ENCODE results near the gene TNMD. TPM values are rescaled to one million over a fixed set of nuclear protein-coding genes. Genes with fewer than 3 reads are reported as not detected.

The TNMD gene
- total and polyA plus RNA-seq, 2 of the 8 experiments (the other 6 are each of a cell fraction or from before 2014, with no cell fraction given) = 1.4 to 2.1 TPM

GRCh38 chrX:100643212-100643611 lies 58.5 kb downstream of the TNMD start:
- H4K8ac ChIP-seq (ENCODE audit: extremely low read depth, insufficient read depth, low read length) = no peak overlapping the region
- no peak overlapping the region for H2BK12ac ChIP-seq (ENCODE audit: low read depth, low read length)
- 92% methylated on average over 10 of the region's 11 CpGs; no CpG with 5 or more reads in 1 of the 2 experiments for WGBS, 2 experiments (ENCODE audit: extremely low coverage in 1 of 2, insufficient coverage in 1 of 2, insufficient read length in 1 of 2, insufficient replicate concordance in 2 of 2, low coverage in 1 of 2, low lambda C conversion rate in 2 of 2, missing lambda C conversion rate in 1 of 2)
- no peak overlapping the region for H2AFZ ChIP-seq (ENCODE audit: low read length)
- H3K4me2 ChIP-seq (ENCODE audit: insufficient read depth in 1 of 2, low read depth in 2 of 2, low read length in 2 of 2) = no peak overlapping the region
- H3K4ac ChIP-seq (replicated peaks; ENCODE audit: insufficient read length, low read depth, low read length) = no peak overlapping the region
- H3K23me2 ChIP-seq (ENCODE audit: low read depth, low read length) = no peaks in the 10 kb centered on the region
- ChIA-PET POLR2A (ENCODE audit: partially characterized antibody) (interaction anchor here (1.0 kb wide), 1 partner anchor 11 kb away, joined by 3 read pairs; no protein-coding TSS in a partner anchor), CTCF (ENCODE audit: partially characterized antibody) (interaction anchor here (0.6 to 2.1 kb wide), 4 partner anchors 8 to 195 kb away, joined by 3 to 7 read pairs (median 3); no protein-coding TSS in a partner anchor)
- no peak overlapping the region for H2BK5ac ChIP-seq (ENCODE audit: low read depth, low read length)
- H4K20me1 ChIP-seq (replicated peaks in 1 of 2; ENCODE audit: control insufficient read depth in 1 of 2, insufficient read depth in 2 of 2, low read length in 2 of 2) = no peaks in the 10 kb centered on the region
- H2BK15ac ChIP-seq (ENCODE audit: low read length) = no peak overlapping the region
- H3K27ac ChIP-seq (ENCODE audit: low read depth, low read length) = no peak overlapping the region
- H3K79me1 ChIP-seq (ENCODE audit: low read depth, low read length) = no peaks in the 10 kb centered on the region
- H3K36me3 ChIP-seq (ENCODE audit: control insufficient read depth in 2 of 4, insufficient read depth in 4 of 4, low read length in 3 of 4) = no peaks in the 10 kb centered on the region
- no peak for DNase-seq (ENCODE audit: low read depth in 1 of 2, low spot score in 2 of 2)
- no peak overlapping the region for H3K4me3 ChIP-seq (ENCODE audit: extremely low read depth in 1 of 4, insufficient read depth in 2 of 4, low read depth in 3 of 4, low read length in 4 of 4)
- no peak overlapping the region for H3K56ac ChIP-seq (replicated peaks; ENCODE audit: insufficient read length, low read depth, low read length)
- peaks cover 0 to 10% (median 0%) of the 10 kb centered on the region in 4 experiments; a peak in 1 of 7 replicates for H3K4me1 ChIP-seq (replicated peaks in 1 of 4; ENCODE audit: control insufficient read depth in 3 of 4, insufficient read depth in 4 of 4, low read length in 3 of 4)
- no peak overlapping the region for H2BK20ac ChIP-seq (ENCODE audit: low read length)
- no peaks in the 10 kb centered on the region for H3K27me3 ChIP-seq (replicated peaks in 1 of 4; ENCODE audit: control insufficient read depth in 3 of 4, extremely low read depth in 1 of 4, insufficient read depth in 3 of 4, low read length in 3 of 4)
- H3K18ac ChIP-seq (ENCODE audit: extremely low read depth, low read length) = no peak overlapping the region
- H3K9me3 ChIP-seq (ENCODE audit: insufficient read depth in 2 of 2, low read depth in 1 of 2, low read length in 1 of 2) = no peaks in the 10 kb centered on the region
- no peak overlapping the region for H2AK5ac ChIP-seq (ENCODE audit: low read depth, low read length)
- no peak overlapping the region for H4K91ac ChIP-seq (replicated peaks; ENCODE audit: insufficient read length, low read length)
- no peak overlapping the region for H3K14ac ChIP-seq (ENCODE audit: insufficient read length)
- H3K23ac ChIP-seq (ENCODE audit: insufficient read length) = no peak overlapping the region
- H2BK120ac ChIP-seq (replicated peaks; ENCODE audit: low read depth, low read length) = no peak overlapping the region
- no peak overlapping the region for H3K9ac ChIP-seq (replicated peaks in 1 of 4; ENCODE audit: extremely low read depth in 1 of 4, low read depth in 3 of 4, low read length in 3 of 4)
- no peaks in the 10 kb centered on the region for H3K79me2 ChIP-seq (ENCODE audit: control insufficient read depth in 1 of 2, insufficient read depth in 2 of 2, low read length in 2 of 2)
- H4K5ac ChIP-seq (ENCODE audit: insufficient read length, low read depth, low read length) = no peak overlapping the region
- no peak for FAIRE-seq
- TF ChIP-seq ATF2 (IDR thresholded peaks at IDR 0.05; ENCODE audit: low read length) (no peak), HDAC2 (IDR thresholded peaks at IDR 0.05; ENCODE audit: borderline replicate concordance in 1 of 2, low read depth in 2 of 2, low read length in 2 of 2) (no peak), PHF8 (conservative IDR thresholded peaks at IDR 0.05; ENCODE audit: low read depth, low read length) (no peak), GTF2F1 (IDR thresholded peaks at IDR 0.05; ENCODE audit: borderline replicate concordance, low read depth, low read length) (no peak), HDAC6 (IDR thresholded peaks at IDR 0.05; ENCODE audit: low read depth, low read length) (no peak), EP300 (IDR thresholded peaks at IDR 0.05; ENCODE audit: borderline replicate concordance in 1 of 2, low read depth in 2 of 2, low read length in 2 of 2) (no peak), CTCF (IDR thresholded peaks at IDR 0.05; ENCODE audit: control extremely low read depth in 1 of 3, insufficient read depth in 1 of 3, low read depth in 1 of 3, low read length in 3 of 3) (no peak), KDM4A (IDR thresholded peaks at IDR 0.05; ENCODE audit: low read depth, low read length, severe bottlenecking) (no peak)

Measured in H1 (cell line).